Epithelial cell of proximal tubule (primary cell): ENCODE results near the gene SMAD7. TPM values are rescaled to one million over a fixed set of nuclear protein-coding genes. Genes with fewer than 3 reads are reported as not detected.
A peak's percentile ranks its signal among the peaks of the same experiment; 100 is the strongest.

Source experiments
- DNase-seq: peaks from one replicate; pipeline ENCODE4 v3.0.0-alpha.2; 2011; ENCODE audit warnings: low read depth
- H3K4me3 ChIP-seq: 2 replicates; pipeline ENCODE4 v1.5.1; 2011; ENCODE audit warnings: low read depth, mild to moderate bottlenecking, low read length
- CTCF ChIP-seq: conservative IDR thresholded peaks from 2 replicates; pipeline ENCODE4 v1.5.1; 2012; ENCODE audit warnings: low read depth, mild to moderate bottlenecking, low read length
- total RNA-seq: library from RNA; depleted of rRNA; stranded (reverse); fragments of >200 nt; gene quantifications from 2 replicates; pipeline ENCODE4 v1.2.3, GENCODE V29; 2015

The SMAD7 gene
- total RNA-seq, 1 donor from 2014 or later, result 30.4 TPM

GRCh38 chr18:48944634-48945033 is 6.1 kb downstream of the SMAD7 start:
- H3K4me3 ChIP-seq, result peak overlapping the region; percentile 27
- no peak for DNase-seq
- TF ChIP-seq CTCF, result no peak

- peak overlapping the region; percentile 23 for H3K4me3 ChIP-seq
- DNase-seq, result no peak
- TF ChIP-seq CTCF, result no peak
These were observed 6.8 kb downstream of the SMAD7 start for GRCh38 chr18:48943736-48944527.

- TF ChIP-seq CTCF, result no peak
- no peak for DNase-seq
- H3K4me3 ChIP-seq, result peak overlapping the region; percentile 23
These were observed 7.4 kb downstream of the SMAD7 start for GRCh38 chr18:48943333-48943732.

- H3K4me3 ChIP-seq, result peak overlapping the region; percentile 44
- no peak for TF ChIP-seq CTCF
- DNase-seq, result peak; percentile 99
These were observed 8.1 kb downstream of the SMAD7 start for GRCh38 chr18:48942554-48943261.

- H3K4me3 ChIP-seq, result peak overlapping the region; percentile 44
- DNase-seq, result no peak
- no peak for TF ChIP-seq CTCF
These were observed 8.7 kb downstream of the SMAD7 start for GRCh38 chr18:48942086-48942485.

GRCh38 chr18:48941672-48942071 is 9.1 kb downstream of the SMAD7 start:
- H3K4me3 ChIP-seq, result peak overlapping the region; percentile 44
- TF ChIP-seq CTCF, result no peak
- DNase-seq, result no peak
